ENCODE data around the gene DLX3.

- TF ChIP-seq CTCF (IDR thresholded peaks at IDR 0.05; ENCODE audit: poor library complexity, severe bottlenecking) (no peak), EZH2 (IDR thresholded peaks at IDR 0.05; ENCODE audit: borderline replicate concordance, insufficient read depth, low read length, poor library complexity, severe bottlenecking) (no peak), POLR2AphosphoS5 (IDR thresholded peaks at IDR 0.05) (no peak), MXI1 (conservative IDR thresholded peaks at IDR 0.05; ENCODE audit: poor library complexity, severe bottlenecking) (no peak), RAD21 (conservative IDR thresholded peaks at IDR 0.05) (no peak), REST (IDR thresholded peaks at IDR 0.05; ENCODE audit: borderline replicate concordance) (no peak), TAF1 (IDR thresholded peaks at IDR 0.05; ENCODE audit: low read depth) (no peak), EP300 (conservative IDR thresholded peaks at IDR 0.05; ENCODE audit: poor library complexity, severe bottlenecking) (no peak)
Observed at GRCh38 chr17:50009282-50009681, 14.3 kb upstream of the DLX3 start.

Measured in neural cell (in vitro differentiated cells).